ENCODE data around the gene ABLIM2. TPM values are rescaled to one million over a fixed set of nuclear protein-coding genes. Genes with fewer than 3 reads are reported as not detected.
A peak's percentile ranks its signal among the peaks of the same experiment; 100 is the strongest.

ABLIM2 gene
- total and polyA plus RNA-seq, 2 of the 13 experiments (the other 11 are each of a cell fraction or from before 2014, with no cell fraction given): 0.20 to 0.37 TPM

DNA sequence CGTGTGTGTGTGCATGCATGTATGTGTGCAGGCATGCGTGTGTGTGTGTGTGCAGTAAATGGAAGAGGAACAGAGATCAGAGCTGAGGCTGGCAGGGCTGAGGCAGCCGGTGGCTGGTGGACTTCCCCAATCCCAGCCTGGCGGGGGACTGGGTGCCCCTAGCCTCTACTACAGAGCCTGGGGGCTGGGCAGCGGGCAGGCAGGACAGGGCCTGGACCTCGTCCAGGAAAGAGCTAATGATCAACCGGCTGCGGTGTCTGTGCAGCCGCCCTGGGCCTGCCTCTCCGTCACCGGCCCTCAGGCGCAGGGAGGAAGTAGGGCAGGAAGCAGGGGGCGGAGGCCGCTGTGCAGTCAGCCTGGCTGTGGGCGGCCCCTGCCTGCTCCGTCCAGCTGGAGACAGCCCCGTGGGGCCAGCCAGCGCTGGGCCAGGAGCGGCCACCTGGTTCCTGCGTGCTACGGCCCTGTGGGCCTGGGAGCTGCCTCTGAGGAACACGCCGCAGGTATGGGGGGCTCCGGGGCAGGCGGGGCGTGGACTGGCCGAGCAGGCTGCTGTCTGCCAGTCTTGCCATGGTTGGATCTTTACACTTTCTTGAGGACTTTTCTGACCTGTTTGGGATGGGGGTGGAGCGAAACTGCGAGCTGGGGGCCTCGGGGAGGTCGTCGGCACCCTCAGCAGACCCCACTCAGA lies 40.4 kb upstream of the ABLIM2 start, which contains the start of gene SH3TC1 (continued):
- TF ChIP-seq, protein P1, sequence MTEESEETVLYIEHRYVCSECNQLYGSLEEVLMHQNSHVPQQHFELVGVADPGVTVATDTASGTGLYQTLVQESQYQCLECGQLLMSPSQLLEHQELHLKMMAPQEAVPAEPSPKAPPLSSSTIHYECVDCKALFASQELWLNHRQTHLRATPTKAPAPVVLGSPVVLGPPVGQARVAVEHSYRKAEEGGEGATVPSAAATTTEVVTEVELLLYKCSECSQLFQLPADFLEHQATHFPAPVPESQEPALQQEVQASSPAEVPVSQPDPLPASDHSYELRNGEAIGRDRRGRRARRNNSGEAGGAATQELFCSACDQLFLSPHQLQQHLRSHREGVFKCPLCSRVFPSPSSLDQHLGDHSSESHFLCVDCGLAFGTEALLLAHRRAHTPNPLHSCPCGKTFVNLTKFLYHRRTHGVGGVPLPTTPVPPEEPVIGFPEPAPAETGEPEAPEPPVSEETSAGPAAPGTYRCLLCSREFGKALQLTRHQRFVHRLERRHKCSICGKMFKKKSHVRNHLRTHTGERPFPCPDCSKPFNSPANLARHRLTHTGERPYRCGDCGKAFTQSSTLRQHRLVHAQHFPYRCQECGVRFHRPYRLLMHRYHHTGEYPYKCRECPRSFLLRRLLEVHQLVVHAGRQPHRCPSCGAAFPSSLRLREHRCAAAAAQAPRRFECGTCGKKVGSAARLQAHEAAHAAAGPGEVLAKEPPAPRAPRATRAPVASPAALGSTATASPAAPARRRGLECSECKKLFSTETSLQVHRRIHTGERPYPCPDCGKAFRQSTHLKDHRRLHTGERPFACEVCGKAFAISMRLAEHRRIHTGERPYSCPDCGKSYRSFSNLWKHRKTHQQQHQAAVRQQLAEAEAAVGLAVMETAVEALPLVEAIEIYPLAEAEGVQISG (CRISPR knock-in tag; IDR thresholded peaks at IDR 0.05): peak; percentile 80
- TF ChIP-seq ZNF550 (CRISPR knock-in tag; IDR thresholded peaks at IDR 0.05; ENCODE audit: borderline replicate concordance): no peak
- TF ChIP-seq THAP11 (CRISPR knock-in tag; IDR thresholded peaks at IDR 0.05): peak; percentile 84
- TF ChIP-seq ATAD3A (CRISPR knock-in tag; IDR thresholded peaks at IDR 0.05): no peak
- no peak for TF ChIP-seq SETDB1 (CRISPR knock-in tag; IDR thresholded peaks at IDR 0.05; ENCODE audit: borderline replicate concordance)
- no peak for TF ChIP-seq RBAK (CRISPR knock-in tag; IDR thresholded peaks at IDR 0.05)
- TF ChIP-seq GTF2F1 (IDR thresholded peaks at IDR 0.05; ENCODE audit: low read length): no peak
- peak; percentile 20; the same call in 1 of the 2 replicates for TF ChIP-seq ZNF703 (CRISPR knock-in tag; IDR thresholded peaks at IDR 0.05; ENCODE audit: borderline replicate concordance)
- TF ChIP-seq TBX3 (IDR thresholded peaks at IDR 0.05; ENCODE audit: borderline replicate concordance): peak; percentile 7; the same call in 1 of the 2 replicates
- TF ChIP-seq, protein P2, sequence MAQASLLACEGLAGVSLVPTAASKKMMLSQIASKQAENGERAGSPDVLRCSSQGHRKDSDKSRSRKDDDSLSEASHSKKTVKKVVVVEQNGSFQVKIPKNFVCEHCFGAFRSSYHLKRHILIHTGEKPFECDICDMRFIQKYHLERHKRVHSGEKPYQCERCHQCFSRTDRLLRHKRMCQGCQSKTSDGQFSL (CRISPR knock-in tag; IDR thresholded peaks at IDR 0.05): no peak
- TF ChIP-seq TMF1 (CRISPR knock-in tag; IDR thresholded peaks at IDR 0.05; ENCODE audit: low read depth): no peak
- TF ChIP-seq ZNF446 (CRISPR knock-in tag; IDR thresholded peaks at IDR 0.05): no peak
- TF ChIP-seq BORCS8-MEF2B (CRISPR knock-in tag; IDR thresholded peaks at IDR 0.05): no peak
- peak; percentile 78 for TF ChIP-seq HNRNPL (IDR thresholded peaks at IDR 0.05; ENCODE audit: low read depth, low read length)
- no peak for TF ChIP-seq FIP1L1 (IDR thresholded peaks at IDR 0.05; ENCODE audit: borderline replicate concordance, insufficient read depth, low read depth, low read length)
- TF ChIP-seq TBP (CRISPR knock-in tag; IDR thresholded peaks at IDR 0.05): no peak
- TF ChIP-seq ZNF326 (CRISPR knock-in tag; IDR thresholded peaks at IDR 0.05; ENCODE audit: borderline replicate concordance): no peak
- no peak for TF ChIP-seq ZNF207 (IDR thresholded peaks at IDR 0.05; ENCODE audit: borderline replicate concordance)
- TF ChIP-seq SMAD9 (CRISPR knock-in tag; IDR thresholded peaks at IDR 0.05): no peak
- TF ChIP-seq ZNF75D (CRISPR knock-in tag; IDR thresholded peaks at IDR 0.05; ENCODE audit: borderline replicate concordance): no peak
- 0 out of 2 replicates have a peak, but pooled peaks have one; percentile 69 for TF ChIP-seq GTF3A (CRISPR knock-in tag; conservative IDR thresholded peaks at IDR 0.05)
- TF ChIP-seq, protein P3, sequence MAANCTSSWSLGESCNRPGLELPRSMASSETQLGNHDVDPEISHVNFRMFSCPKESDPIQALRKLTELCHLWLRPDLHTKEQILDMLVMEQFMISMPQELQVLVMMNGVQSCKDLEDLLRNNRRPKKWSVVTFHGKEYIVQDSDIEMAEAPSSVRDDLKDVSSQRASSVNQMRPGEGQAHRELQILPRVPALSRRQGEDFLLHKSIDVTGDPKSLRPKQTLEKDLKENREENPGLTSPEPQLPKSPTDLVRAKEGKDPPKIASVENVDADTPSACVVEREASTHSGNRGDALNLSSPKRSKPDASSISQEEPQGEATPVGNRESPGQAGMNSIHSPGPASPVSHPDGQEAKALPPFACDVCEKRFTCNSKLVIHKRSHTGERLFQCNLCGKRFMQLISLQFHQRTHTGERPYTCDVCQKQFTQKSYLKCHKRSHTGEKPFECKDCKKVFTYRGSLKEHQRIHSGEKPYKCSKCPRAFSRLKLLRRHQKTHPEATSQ (CRISPR knock-in tag; IDR thresholded peaks at IDR 0.05; ENCODE audit: borderline replicate concordance): no peak
- no peak for TF ChIP-seq ZNF672 (CRISPR knock-in tag; IDR thresholded peaks at IDR 0.05)
- TF ChIP-seq, protein P4, sequence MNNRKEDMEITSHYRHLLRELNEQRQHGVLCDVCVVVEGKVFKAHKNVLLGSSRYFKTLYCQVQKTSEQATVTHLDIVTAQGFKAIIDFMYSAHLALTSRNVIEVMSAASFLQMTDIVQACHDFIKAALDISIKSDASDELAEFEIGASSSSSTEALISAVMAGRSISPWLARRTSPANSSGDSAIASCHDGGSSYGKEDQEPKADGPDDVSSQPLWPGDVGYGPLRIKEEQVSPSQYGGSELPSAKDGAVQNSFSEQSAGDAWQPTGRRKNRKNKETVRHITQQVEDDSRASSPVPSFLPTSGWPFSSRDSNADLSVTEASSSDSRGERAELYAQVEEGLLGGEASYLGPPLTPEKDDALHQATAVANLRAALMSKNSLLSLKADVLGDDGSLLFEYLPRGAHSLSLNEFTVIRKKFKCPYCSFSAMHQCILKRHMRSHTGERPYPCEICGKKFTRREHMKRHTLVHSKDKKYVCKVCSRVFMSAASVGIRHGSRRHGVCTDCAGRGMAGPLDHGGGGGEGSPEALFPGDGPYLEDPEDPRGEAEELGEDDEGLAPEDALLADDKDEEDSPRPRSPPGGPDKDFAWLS (CRISPR knock-in tag; IDR thresholded peaks at IDR 0.05; ENCODE audit: borderline replicate concordance): peak; percentile 72; the same call in 1 of the 2 replicates
- TF ChIP-seq ZNF30 (CRISPR knock-in tag; IDR thresholded peaks at IDR 0.05): no peak

All from HepG2 (cell line).